Esophagus (tissue), 2 donors: ENCODE data around the gene MLF2. TPM values are rescaled to one million over a fixed set of nuclear protein-coding genes. Genes with fewer than 3 reads are reported as not detected.

ENCODE experiments used
- H3K27ac ChIP-seq, 2 donors: one replicate each; pipeline ENCODE4 v1.5.1; 2013; ENCODE audit warnings: low read depth in 2 of 2, mild to moderate bottlenecking in 2 of 2, inconsistent platforms in 1 of 2, low read length in 1 of 2, moderate library complexity in 1 of 2
- H3K27me3 ChIP-seq, 2 donors: one replicate each; pipeline ENCODE4 v1.6.1; 2013; ENCODE audit warnings: low read length in 2 of 2, control low read depth in 1 of 2, mild to moderate bottlenecking in 1 of 2; ENCODE audit not compliant: insufficient read depth in 2 of 2, control insufficient read depth in 1 of 2
- H3K36me3 ChIP-seq, 2 donors: one replicate each; pipeline ENCODE4 v1.6.1; 2013; ENCODE audit warnings: low read length in 1 of 2; ENCODE audit not compliant: control insufficient read depth in 2 of 2, insufficient read depth in 2 of 2
- H3K4me1 ChIP-seq, 2 donors: one replicate each; pipeline ENCODE4 v1.6.1; 2013; ENCODE audit warnings: low read length in 1 of 2; ENCODE audit not compliant: control insufficient read depth in 2 of 2, insufficient read depth in 2 of 2
- H3K4me3 ChIP-seq, 2 donors: one replicate each; pipeline ENCODE4 v1.5.1; 2013; ENCODE audit warnings: low read length in 2 of 2, mild to moderate bottlenecking in 2 of 2, low read depth in 1 of 2, moderate library complexity in 1 of 2
- H3K9me3 ChIP-seq, 2 donors: one replicate each; pipeline ENCODE4 v1.6.1; 2013; ENCODE audit warnings: mild to moderate bottlenecking in 2 of 2, low read depth in 1 of 2, low read length in 1 of 2, moderate library complexity in 1 of 2; ENCODE audit not compliant: control insufficient read depth in 2 of 2, insufficient read depth in 1 of 2
- WGBS, 2 donors: extraction: QIAGEN DNeasy Blood & Tissue Kit; methylation state at CpG; one replicate each; pipeline ENCODE4 v1.1.7; 2013; 5-methylcytosine and 5-hydroxymethylcytosine counted together
- polyA plus RNA-seq, 2 donors: library from polyadenylated mRNA; stranded (reverse); fragments of 200-250 nt; gene quantifications; one replicate each; pipeline ENCODE4 v1.2.3, GENCODE V29; 2013
- donor health status: healthy with polysubstance abuse.
- donor health status: Bipolar disorder and iron deficiency.

MLF2 gene, protein sequence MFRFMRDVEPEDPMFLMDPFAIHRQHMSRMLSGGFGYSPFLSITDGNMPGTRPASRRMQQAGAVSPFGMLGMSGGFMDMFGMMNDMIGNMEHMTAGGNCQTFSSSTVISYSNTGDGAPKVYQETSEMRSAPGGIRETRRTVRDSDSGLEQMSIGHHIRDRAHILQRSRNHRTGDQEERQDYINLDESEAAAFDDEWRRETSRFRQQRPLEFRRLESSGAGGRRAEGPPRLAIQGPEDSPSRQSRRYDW
- polyA plus RNA-seq, result 100 to 1,000 TPM; 117 to 158 TPM

DNA sequence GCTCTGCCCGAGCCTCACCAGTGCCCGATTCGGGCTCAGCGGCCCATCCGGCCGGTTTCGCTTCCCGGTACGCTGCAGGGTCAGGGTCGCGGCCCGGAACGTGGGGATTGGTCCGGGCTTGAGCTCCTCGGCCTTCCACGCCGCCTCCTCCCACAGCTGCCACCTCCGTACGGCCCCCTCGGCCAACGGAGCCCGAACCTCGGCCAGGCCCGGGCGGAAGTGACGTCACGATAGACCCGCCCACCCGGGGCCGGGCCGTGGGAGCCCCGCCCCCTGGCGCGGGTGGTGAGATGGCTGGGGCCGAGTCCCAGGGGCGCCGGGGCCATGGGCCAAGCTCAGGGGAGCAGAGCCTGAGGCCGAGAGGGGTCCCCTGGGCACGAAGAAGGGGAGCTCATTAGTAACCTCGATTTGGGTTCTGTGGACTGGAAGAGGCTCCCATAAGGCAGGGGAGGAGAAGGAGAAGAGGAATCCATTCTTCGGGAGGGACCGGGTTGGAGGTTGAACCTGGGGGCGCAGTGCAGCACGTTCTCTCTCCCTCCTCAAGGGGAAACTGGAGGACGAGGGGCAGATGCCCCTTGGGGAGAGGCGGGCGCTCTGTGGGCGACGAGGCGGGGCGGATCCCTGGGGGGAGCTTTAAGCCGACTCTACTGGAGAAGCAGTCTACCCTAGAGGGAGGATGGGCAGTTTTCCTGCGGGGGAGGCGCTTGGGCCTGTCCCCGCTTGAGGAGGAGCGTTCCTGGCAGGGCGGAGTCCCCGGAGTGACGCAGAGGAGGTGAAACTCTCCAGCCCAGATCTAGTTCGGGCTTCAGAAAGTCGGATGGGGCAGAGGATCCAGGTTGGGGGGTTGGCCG, at the start of gene MLF2:
Gene MLF2, minus strand, starts transcription at position 221 of the 851 bp plus-strand sequence. CDS start 807 bp downstream, outside the sequence.
- peak within 1 kb of the TSS; percentile 100 for H3K27ac ChIP-seq
- H3K9me3 ChIP-seq, result no peaks in the 10 kb centered on the region
- peaks cover 0 to 4% of the 10 kb centered on the region in 2 donors for H3K4me1 ChIP-seq
- peaks cover 4 to 26% of the 10 kb centered on the region in 2 donors for H3K36me3 ChIP-seq
- peak within 1 kb of the TSS; percentile 65 to 96 for H3K4me3 ChIP-seq
- H3K27me3 ChIP-seq, result no peaks in the 10 kb centered on the region
- 0% methylated on average over 61 to 62 of the region's 62 CpGs for WGBS, 2 donors

DNA sequence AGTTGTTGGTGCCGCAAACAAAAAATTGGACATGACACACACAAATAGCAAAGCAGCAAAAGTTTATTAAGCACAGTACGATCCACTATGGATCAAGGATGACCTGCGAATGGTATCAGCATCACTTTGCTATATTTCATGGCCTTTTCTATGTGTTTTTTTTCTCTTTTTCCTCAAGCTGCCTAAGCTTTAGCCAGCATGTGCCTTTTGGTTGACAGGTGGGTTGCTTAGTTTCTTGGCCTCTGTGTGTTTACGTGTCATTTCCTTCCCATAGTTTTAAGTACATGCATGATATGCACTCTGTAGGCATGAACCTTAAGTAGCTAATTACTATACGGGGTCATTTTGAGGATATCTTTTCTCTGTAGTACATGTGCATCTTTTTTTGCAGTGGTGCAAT, 46.2 kb upstream of the MLF2 start:
- no peak overlapping the region for H3K4me3 ChIP-seq
- no peaks in the 10 kb centered on the region for H3K36me3 ChIP-seq
- H3K27me3 ChIP-seq, result no peaks in the 10 kb centered on the region
- no peaks in the 10 kb centered on the region for H3K9me3 ChIP-seq
- H3K4me1 ChIP-seq, result no peaks in the 10 kb centered on the region
- WGBS, 2 donors, result 87 to 88% methylated on average over 5 of the region's 5 CpGs
- no peak overlapping the region for H3K27ac ChIP-seq

DNA sequence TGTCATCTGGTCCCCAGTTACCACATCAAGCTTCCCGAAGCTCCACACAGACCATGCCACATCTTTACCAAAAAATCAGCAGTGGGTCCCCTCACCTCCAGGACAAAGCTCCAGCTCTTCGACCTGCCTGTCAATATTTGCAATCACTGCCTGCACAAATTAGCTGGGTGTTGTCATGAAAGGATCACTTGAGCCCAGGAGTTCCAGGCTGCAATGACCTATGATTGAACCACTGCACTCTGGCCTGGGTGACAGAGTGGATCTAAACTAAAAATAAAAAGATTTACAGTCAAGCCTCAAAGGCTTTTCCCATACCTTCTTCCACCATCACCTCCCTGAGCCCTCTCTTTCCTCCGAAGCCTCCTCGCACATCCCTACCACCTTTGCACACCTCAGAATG, 43.6 kb upstream of the MLF2 start:
- 89 to 95% methylated on average over 4 of the region's 4 CpGs for WGBS, 2 donors
- Histone ChIP-seq H3K36me3 (no peaks in the 10 kb centered on the region), H3K27me3 (no peaks in the 10 kb centered on the region), H3K4me1 (peaks cover 0 to 2% of the 10 kb centered on the region in 2 donors), H3K27ac (no peak overlapping the region), H3K9me3 (no peaks in the 10 kb centered on the region), H3K4me3 (no peak overlapping the region)

DNA sequence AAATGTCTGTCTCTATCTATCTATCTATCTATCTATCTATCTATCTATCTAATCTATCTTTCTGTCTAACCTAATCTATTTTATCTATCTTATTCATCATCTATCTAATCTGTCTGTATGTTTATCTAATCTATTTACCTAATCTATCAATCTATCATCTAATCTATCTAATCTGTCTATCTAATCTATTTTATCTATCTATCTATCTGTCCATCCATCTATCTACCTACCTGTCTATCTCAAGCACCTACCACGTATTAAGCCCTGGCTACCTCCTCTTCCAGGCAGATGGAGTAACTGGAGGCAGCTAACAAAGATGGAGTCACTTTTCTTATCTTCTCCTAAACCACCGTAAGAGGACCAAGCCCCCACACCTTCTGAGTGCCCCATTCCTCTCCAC, 42.1 kb upstream of the MLF2 start:
- 77 to 86% methylated on average over 2 of the region's 2 CpGs for WGBS, 2 donors
- Histone ChIP-seq H3K4me3 (no peak overlapping the region), H3K27ac (no peak overlapping the region), H3K36me3 (no peaks in the 10 kb centered on the region), H3K9me3 (no peaks in the 10 kb centered on the region), H3K27me3 (no peaks in the 10 kb centered on the region), H3K4me1 (peaks cover 0 to 2% of the 10 kb centered on the region in 2 donors)

DNA sequence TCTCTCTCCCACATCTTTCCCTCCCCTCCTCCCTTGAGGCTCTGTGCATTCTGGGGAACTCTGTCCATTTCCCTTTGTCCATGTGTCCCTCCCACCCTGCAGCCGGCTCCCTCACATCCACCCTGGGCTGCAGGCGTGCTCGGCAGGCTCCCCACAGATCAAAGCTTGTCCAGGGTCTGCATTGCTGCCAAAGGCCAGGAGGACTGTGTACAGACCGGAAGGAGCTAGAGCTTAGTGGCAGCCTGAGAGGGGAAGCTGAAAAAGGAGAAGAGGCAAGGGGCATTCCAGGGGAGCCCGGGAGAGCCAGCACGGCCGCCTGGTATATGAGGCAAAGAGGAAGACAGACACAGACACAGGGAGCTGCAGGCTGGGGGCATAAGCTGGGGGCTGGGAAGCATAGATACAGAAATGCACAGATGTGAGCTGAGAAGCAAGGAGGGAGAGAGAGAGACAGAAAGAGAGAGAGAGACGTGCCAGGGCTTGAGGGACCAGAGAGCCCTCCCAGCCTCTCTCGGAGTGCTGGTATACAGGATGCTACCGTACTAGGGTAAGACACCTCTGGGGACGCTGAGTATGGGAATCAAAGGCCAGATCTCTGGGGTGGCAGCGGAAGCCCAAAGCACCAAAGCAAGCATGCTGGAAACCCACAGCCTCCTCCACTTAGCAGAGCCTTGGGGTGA, 39.7 kb upstream of the MLF2 start:
- Histone ChIP-seq H3K36me3 (no peaks in the 10 kb centered on the region), H3K9me3 (no peaks in the 10 kb centered on the region), H3K4me1 (peaks cover 0 to 2% of the 10 kb centered on the region in 2 donors), H3K27ac (peak overlapping the region in 1 of 2 donors; percentile 36), H3K27me3 (no peaks in the 10 kb centered on the region), H3K4me3 (no peak overlapping the region)
- 28 to 30% methylated on average over 12 of the region's 12 CpGs for WGBS, 2 donors

DNA sequence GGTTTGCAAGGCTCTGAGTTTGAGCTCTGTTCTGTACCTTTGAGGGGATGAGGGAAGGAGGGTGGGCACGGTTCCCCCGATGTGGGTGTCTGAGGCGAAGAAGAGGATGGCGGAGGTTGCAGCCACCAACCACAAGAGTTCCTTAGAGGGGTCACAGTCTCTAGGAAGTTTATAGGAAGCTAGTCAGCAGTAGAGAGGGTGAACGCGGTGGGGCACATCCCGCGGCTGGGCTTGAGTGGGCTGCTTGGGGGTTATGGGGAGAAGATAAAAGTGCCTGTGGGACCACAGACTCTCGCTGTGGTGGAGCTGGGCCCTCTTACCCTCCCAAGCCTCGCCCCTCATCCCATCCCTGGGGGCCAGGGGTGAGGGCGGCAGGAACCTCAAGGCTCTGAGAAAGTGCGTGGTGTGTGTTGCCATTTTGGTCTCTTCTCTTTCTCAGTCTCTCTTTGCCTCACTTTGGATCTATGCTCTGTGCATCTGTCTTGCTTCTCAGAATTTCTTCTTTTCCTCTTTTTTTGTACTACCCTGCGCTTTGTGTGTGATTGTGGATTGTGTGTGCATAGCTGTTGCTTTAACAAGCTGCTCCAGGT, 39.1 kb upstream of the MLF2 start:
- Histone ChIP-seq H3K4me1 (peaks cover 0 to 2% of the 10 kb centered on the region in 2 donors), H3K36me3 (no peaks in the 10 kb centered on the region), H3K4me3 (no peak overlapping the region), H3K27ac (peak overlapping the region in 1 of 2 donors; percentile 37), H3K9me3 (no peaks in the 10 kb centered on the region), H3K27me3 (no peaks in the 10 kb centered on the region)
- WGBS, 2 donors, result 70 to 74% methylated on average over 12 to 13 of the region's 13 CpGs

DNA sequence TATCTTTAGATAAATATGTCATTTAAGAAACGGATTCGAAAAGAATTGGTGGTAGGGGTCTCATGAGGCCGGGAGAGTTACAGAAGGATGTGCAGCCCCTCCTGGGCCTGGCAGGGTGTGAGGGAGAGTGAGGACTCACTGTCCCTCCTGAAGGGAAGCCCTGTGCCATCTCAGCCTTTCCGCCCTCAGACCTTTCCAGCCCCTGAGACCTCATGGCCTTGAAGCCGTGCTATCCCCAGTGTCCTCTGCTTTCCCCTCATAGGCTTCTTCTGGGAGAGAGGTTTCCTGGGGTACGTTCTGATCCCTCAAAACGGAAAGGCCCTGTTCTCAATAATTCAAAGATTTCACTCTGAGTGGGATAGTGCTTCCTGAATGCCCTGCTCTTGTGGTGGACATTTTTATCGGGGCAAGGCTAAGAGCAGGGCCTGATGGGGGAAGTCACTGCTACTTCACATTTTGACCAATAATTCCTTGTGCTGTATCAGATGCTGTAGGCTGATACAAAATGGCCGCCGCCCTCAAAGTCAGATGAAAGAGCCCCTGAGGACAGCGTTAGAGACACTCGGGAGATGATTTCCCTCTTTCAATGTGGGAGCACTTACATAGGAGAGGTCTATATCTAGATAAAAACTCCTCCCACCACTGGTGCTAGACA, 37.7 kb upstream of the MLF2 start:
- peak overlapping the region in 1 of 2 donors; percentile 17 for H3K27ac ChIP-seq

DNA sequence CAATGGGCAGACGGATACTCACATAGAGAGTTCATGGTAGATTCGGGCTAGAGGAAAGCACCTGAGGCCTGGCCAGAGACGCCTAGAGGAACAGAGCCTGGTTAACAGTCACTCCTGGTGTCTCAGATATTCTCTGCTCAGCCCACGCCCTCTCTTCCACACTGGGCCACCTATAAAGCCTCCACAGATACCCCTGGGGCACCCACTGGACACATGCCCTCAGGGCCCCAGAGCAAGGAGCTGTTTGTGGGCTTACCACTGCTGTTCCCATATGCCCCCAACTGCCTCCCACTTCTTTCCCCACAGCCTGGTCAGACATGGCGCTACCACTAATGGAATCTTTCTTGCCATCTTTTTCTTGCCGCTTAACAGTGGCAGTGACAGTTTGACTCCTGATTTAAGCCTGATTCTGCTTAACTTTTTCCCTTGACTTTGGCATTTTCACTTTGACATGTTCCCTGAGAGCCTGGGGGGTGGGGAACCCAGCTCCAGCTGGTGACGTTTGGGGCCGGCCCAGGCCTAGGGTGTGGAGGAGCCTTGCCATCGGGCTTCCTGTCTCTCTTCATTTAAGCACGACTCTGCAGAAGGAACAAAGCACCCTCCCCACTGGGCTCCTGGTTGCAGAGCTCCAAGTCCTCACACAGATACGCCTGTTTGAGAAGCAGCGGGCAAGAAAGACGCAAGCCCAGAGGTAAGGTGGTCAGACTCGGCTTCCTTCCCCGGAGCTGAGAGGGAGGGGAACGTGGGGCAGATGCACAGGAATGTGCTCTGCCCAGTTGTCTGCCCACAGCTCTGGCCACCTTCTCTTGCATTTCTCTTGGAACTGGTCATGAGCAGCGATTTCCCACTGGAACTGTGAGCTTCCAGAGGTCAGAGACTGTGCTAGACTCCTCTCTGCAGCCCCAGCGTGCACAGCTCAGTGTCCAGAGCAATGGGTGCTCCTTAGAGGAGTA, 36.3 kb upstream of the MLF2 start, which contains the start of gene CD4:
Gene CD4, plus strand, starts transcription at position 557 of the 953 bp plus-strand sequence. CDS start 10,611 bp downstream, outside the sequence.
- H3K9me3 ChIP-seq, result no peaks in the 10 kb centered on the region
- no peaks in the 10 kb centered on the region for H3K27me3 ChIP-seq
- H3K36me3 ChIP-seq, result no peaks in the 10 kb centered on the region
- peak within 1 kb of the TSS; percentile 37 to 62 for H3K27ac ChIP-seq
- WGBS, 2 donors, result 54 to 59% methylated on average over 18 of the region's 18 CpGs
- H3K4me3 ChIP-seq, result peak within 1 kb of the TSS in 1 of 2 donors; percentile 44
- H3K4me1 ChIP-seq, result peaks cover 0 to 2% of the 10 kb centered on the region in 2 donors

More for the DNA sequence above, 37.7 kb upstream of the MLF2 start:
- no peaks in the 10 kb centered on the region for H3K36me3 ChIP-seq
- 82 to 85% methylated on average over 12 of the region's 12 CpGs for WGBS, 2 donors
- H3K9me3 ChIP-seq, result no peaks in the 10 kb centered on the region
- H3K27me3 ChIP-seq, result no peaks in the 10 kb centered on the region
- H3K4me1 ChIP-seq, result peaks cover 0 to 2% of the 10 kb centered on the region in 2 donors
- H3K4me3 ChIP-seq, result peak overlapping the region in 1 of 2 donors; percentile 16
